ENCODE results near the gene SERP2.

Gene SERP2

GRCh38 chr13:44346534-44346933 lies 27.1 kb upstream of the SERP2 start:
- Histone ChIP-seq H3K4me3 (ENCODE audit: low read length) (no peak overlapping the region), H3K9ac (ENCODE audit: low read length) (no peak overlapping the region), H3K4me1 (ENCODE audit: control insufficient read depth, insufficient read depth, low read length) (peaks cover 7% of the 10 kb centered on the region), H3K27me3 (ENCODE audit: control insufficient read depth, insufficient read depth, low read length) (no peaks in the 10 kb centered on the region), H3K36me3 (ENCODE audit: control insufficient read depth, insufficient read depth, low read length) (no peaks in the 10 kb centered on the region), H3K27ac (ENCODE audit: low read depth, low read length) (no peak overlapping the region)

GRCh38 chr13:44347301-44347700 lies 26.3 kb upstream of the SERP2 start:
- Histone ChIP-seq H3K9ac (ENCODE audit: low read length) (no peak overlapping the region), H3K4me1 (ENCODE audit: control insufficient read depth, insufficient read depth, low read length) (peaks cover 7% of the 10 kb centered on the region), H3K27me3 (ENCODE audit: control insufficient read depth, insufficient read depth, low read length) (no peaks in the 10 kb centered on the region), H3K4me3 (ENCODE audit: low read length) (no peak overlapping the region), H3K36me3 (ENCODE audit: control insufficient read depth, insufficient read depth, low read length) (no peaks in the 10 kb centered on the region), H3K27ac (ENCODE audit: low read depth, low read length) (no peak overlapping the region)

DNA sequence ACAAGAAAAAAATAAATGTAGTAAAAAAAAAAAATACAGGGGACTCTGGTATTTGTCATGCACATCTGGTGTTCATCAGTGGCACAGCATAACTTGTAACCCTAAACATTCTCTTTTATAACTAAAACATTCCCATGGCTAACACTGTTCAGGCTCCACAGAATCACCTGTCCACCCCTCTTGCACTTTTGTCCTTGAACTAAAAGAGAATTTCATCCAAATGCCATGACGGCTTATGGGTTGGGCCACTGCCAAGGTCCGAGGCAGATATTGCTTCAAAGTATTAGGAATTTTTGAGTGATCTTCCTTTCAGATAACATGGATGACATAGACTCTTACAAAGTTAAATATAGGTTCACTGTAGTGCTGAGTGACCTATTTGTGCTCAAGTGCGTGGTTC lies 25.7 kb upstream of the SERP2 start:
- Histone ChIP-seq H3K4me3 (ENCODE audit: low read length) (no peak overlapping the region), H3K9ac (ENCODE audit: low read length) (no peak overlapping the region), H3K4me1 (ENCODE audit: control insufficient read depth, insufficient read depth, low read length) (peaks cover 7% of the 10 kb centered on the region), H3K36me3 (ENCODE audit: control insufficient read depth, insufficient read depth, low read length) (no peaks in the 10 kb centered on the region), H3K27me3 (ENCODE audit: control insufficient read depth, insufficient read depth, low read length) (no peaks in the 10 kb centered on the region), H3K27ac (ENCODE audit: low read depth, low read length) (peak overlapping the region; percentile 14)

DNA sequence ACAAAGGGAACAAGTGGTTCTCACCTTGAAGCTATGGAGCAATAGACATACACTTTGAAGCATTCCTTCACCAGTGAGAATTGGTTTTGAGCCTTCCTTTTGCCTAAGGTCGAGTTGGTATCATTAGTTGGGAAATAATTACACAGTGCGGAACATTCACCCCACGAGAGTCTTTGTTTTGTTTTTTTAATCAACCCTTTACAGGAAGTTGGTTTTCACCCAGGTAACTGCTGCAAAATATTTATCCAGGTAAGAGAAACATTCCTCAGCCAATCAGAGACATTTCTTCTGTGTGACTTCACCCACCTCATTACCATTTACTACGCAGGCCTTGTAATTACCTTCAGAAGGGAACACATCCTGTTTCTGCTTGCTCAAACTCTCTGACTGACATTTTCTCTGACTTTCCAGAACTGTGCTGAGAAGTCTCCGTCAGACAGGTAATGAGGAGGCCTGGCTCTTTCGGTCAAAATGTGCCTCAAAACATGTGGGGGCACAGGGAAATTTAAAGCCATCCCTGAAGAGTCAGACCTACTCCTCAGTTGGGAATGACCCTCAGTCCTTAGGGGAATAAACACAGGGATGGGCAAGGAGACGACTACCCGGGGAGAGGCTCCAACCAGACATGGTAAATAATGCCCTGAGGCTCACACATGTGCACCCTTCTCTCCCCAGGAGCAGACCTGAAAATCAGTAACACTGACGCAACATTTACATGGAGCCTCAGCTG lies 22.7 kb upstream of the SERP2 start:
- Histone ChIP-seq H3K36me3 (ENCODE audit: control insufficient read depth, insufficient read depth, low read length) (no peaks in the 10 kb centered on the region), H3K27ac (ENCODE audit: low read depth, low read length) (no peak overlapping the region), H3K4me1 (ENCODE audit: control insufficient read depth, insufficient read depth, low read length) (peaks cover 7% of the 10 kb centered on the region), H3K27me3 (ENCODE audit: control insufficient read depth, insufficient read depth, low read length) (no peaks in the 10 kb centered on the region), H3K9ac (ENCODE audit: low read length) (no peak overlapping the region), H3K4me3 (ENCODE audit: low read length) (no peak overlapping the region)

- Histone ChIP-seq H3K27ac (ENCODE audit: low read depth, low read length) (no peak overlapping the region), H3K9ac (ENCODE audit: low read length) (no peak overlapping the region)
Observed at GRCh38 chr13:44351505-44351854, 22.1 kb upstream of the SERP2 start.

GRCh38 chr13:44352202-44352601 lies 21.4 kb upstream of the SERP2 start:
- Histone ChIP-seq H3K27ac (ENCODE audit: low read depth, low read length) (no peak overlapping the region), H3K27me3 (ENCODE audit: control insufficient read depth, insufficient read depth, low read length) (no peaks in the 10 kb centered on the region), H3K9ac (ENCODE audit: low read length) (no peak overlapping the region)

More at GRCh38 chr13:44351505-44351854, 22.1 kb upstream of the SERP2 start:
- Histone ChIP-seq H3K4me1 (ENCODE audit: control insufficient read depth, insufficient read depth, low read length) (peaks cover 7% of the 10 kb centered on the region), H3K36me3 (ENCODE audit: control insufficient read depth, insufficient read depth, low read length) (no peaks in the 10 kb centered on the region), H3K4me3 (ENCODE audit: low read length) (no peak overlapping the region), H3K27me3 (ENCODE audit: control insufficient read depth, insufficient read depth, low read length) (no peaks in the 10 kb centered on the region)

GRCh38 chr13:44352671-44353070 lies 21.0 kb upstream of the SERP2 start:
- Histone ChIP-seq H3K27me3 (ENCODE audit: control insufficient read depth, insufficient read depth, low read length) (no peaks in the 10 kb centered on the region), H3K27ac (ENCODE audit: low read depth, low read length) (no peak overlapping the region), H3K4me1 (ENCODE audit: control insufficient read depth, insufficient read depth, low read length) (peaks cover 4% of the 10 kb centered on the region), H3K9ac (ENCODE audit: low read length) (no peak overlapping the region), H3K4me3 (ENCODE audit: low read length) (no peak overlapping the region), H3K36me3 (ENCODE audit: control insufficient read depth, insufficient read depth, low read length) (no peaks in the 10 kb centered on the region)

More at GRCh38 chr13:44352202-44352601, 21.4 kb upstream of the SERP2 start:
- H3K36me3 ChIP-seq (ENCODE audit: control insufficient read depth, insufficient read depth, low read length): no peaks in the 10 kb centered on the region
- H3K4me3 ChIP-seq (ENCODE audit: low read length): no peak overlapping the region
- peaks cover 7% of the 10 kb centered on the region for H3K4me1 ChIP-seq (ENCODE audit: control insufficient read depth, insufficient read depth, low read length)

DNA sequence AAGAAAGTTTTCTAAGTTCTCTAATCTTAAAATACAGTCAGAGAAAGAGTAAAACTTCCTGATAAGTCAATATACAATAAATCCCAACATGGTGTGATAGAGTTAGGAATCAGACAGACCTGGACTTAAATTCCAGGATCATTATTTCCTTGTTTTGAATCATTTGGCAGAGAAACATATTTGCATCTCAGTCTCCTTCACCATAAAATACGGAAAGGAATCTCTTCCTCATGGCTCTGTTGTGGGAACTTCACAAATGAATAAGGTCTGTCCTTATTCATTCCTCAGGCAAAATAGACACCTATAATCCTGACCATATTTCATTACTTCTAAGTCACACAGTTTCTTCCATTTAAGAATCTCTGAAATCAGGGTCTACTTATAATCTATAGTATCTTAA lies 19.3 kb upstream of the SERP2 start:
- no peaks in the 10 kb centered on the region for H3K4me1 ChIP-seq (ENCODE audit: control insufficient read depth, insufficient read depth, low read length)
- no peak overlapping the region for H3K27ac ChIP-seq (ENCODE audit: low read depth, low read length)
- H3K9ac ChIP-seq (ENCODE audit: low read length): no peak overlapping the region
- H3K36me3 ChIP-seq (ENCODE audit: control insufficient read depth, insufficient read depth, low read length): no peaks in the 10 kb centered on the region
- H3K4me3 ChIP-seq (ENCODE audit: low read length): no peak overlapping the region
- H3K27me3 ChIP-seq (ENCODE audit: control insufficient read depth, insufficient read depth, low read length): no peaks in the 10 kb centered on the region

- Histone ChIP-seq H3K9ac (ENCODE audit: low read length) (no peak overlapping the region), H3K27me3 (ENCODE audit: control insufficient read depth, insufficient read depth, low read length) (no peaks in the 10 kb centered on the region), H3K4me1 (ENCODE audit: control insufficient read depth, insufficient read depth, low read length) (no peaks in the 10 kb centered on the region), H3K4me3 (ENCODE audit: low read length) (no peak overlapping the region), H3K36me3 (ENCODE audit: control insufficient read depth, insufficient read depth, low read length) (no peaks in the 10 kb centered on the region), H3K27ac (ENCODE audit: low read depth, low read length) (no peak overlapping the region)
Observed at GRCh38 chr13:44354884-44355283, 18.7 kb upstream of the SERP2 start.

DNA sequence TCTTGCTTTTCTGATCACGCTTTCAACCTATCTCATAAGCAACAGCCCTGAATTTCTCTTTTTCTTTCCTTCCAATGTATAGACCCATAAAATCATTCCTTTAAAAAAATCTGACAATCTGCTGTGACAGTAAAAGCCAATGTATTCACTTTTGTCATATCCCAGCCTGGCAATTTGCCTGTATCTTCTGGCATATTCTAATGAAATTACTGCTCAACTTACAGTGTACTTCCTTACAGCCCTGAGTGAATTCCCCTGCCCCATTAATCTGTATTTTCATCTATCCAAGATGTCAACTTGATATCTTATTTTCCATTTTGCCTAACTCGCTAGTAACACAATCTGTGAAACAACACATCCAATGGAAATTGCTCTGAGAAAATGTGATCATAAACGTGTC lies 18.0 kb upstream of the SERP2 start:
- H3K4me1 ChIP-seq (ENCODE audit: control insufficient read depth, insufficient read depth, low read length): peaks cover 2% of the 10 kb centered on the region
- H3K4me3 ChIP-seq (ENCODE audit: low read length): no peak overlapping the region
- H3K27me3 ChIP-seq (ENCODE audit: control insufficient read depth, insufficient read depth, low read length): no peaks in the 10 kb centered on the region
- no peak overlapping the region for H3K9ac ChIP-seq (ENCODE audit: low read length)
- H3K27ac ChIP-seq (ENCODE audit: low read depth, low read length): no peak overlapping the region
- no peaks in the 10 kb centered on the region for H3K36me3 ChIP-seq (ENCODE audit: control insufficient read depth, insufficient read depth, low read length)

DNA sequence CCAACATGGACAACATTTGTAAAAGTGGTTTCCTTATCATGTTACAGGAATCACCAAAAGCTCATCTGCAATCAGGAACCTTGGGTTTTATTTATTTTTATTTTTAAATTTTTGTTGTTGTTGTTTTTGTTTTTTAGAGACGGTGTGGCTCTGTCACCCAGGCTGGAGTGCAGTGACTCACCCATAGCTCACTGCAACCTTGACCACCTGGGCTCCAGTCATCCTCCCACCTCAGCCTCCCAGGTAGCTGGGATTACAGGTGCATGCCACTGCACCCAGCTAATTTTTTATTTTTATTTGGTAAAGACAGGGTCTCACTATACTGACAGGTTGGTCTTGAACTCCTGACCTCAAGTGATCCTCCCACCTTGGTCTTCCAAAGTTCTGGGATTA lies 13.6 kb upstream of the SERP2 start:
- Histone ChIP-seq H3K4me1 (ENCODE audit: control insufficient read depth, insufficient read depth, low read length) (peaks cover 16% of the 10 kb centered on the region), H3K36me3 (ENCODE audit: control insufficient read depth, insufficient read depth, low read length) (no peaks in the 10 kb centered on the region), H3K27me3 (ENCODE audit: control insufficient read depth, insufficient read depth, low read length) (no peaks in the 10 kb centered on the region), H3K9ac (ENCODE audit: low read length) (no peak overlapping the region), H3K27ac (ENCODE audit: low read depth, low read length) (no peak overlapping the region), H3K4me3 (ENCODE audit: low read length) (no peak overlapping the region)

- H3K4me1 ChIP-seq (ENCODE audit: control insufficient read depth, insufficient read depth, low read length): peaks cover 17% of the 10 kb centered on the region
- no peak overlapping the region for H3K4me3 ChIP-seq (ENCODE audit: low read length)
- H3K27me3 ChIP-seq (ENCODE audit: control insufficient read depth, insufficient read depth, low read length): no peaks in the 10 kb centered on the region
- peak overlapping the region; percentile 38 for H3K27ac ChIP-seq (ENCODE audit: low read depth, low read length)
- no peaks in the 10 kb centered on the region for H3K36me3 ChIP-seq (ENCODE audit: control insufficient read depth, insufficient read depth, low read length)
- no peak overlapping the region for H3K9ac ChIP-seq (ENCODE audit: low read length)
Observed at GRCh38 chr13:44362394-44363040, 11.1 kb upstream of the SERP2 start.
